GM21723 (cell line): ENCODE results near the gene SSTR5.

Experiments
- ATAC-seq: cut with Tn5 transposase; IDR thresholded peaks from one replicate; pipeline ENCODE4 v1.9.1; 2021; ENCODE audit warnings: mild to moderate bottlenecking, moderate library complexity; ENCODE audit not compliant: unreplicated experiment

Gene SSTR5

DNA sequence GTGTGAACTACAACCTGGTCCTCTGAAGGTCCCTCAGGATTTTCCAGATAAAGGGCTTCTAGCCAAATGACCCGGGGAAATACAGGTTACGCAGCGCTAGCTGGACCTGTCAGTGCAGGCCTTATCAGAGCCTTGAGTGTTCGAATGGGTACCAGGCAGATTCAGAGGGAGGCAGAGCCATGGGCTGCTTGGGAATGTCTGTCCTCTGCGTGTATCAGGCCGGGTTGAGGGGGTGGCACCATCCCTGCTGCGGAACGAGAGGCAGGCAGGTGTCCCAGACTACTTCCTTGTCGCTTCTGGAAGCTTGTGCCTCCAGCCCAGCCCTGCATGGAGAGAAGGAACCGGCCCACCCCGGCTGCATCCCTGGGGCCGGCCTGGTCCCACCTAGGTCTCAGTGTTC is 33.6 kb upstream of the SSTR5 start:
- ATAC-seq = no peak

- no peak for ATAC-seq
Observed at GRCh38 chr16:1039762-1040161, 32.8 kb upstream of the SSTR5 start.

GRCh38 chr16:1040346-1040745 is 32.2 kb upstream of the SSTR5 start:
- no peak for ATAC-seq

- ATAC-seq = no peak
Observed at GRCh38 chr16:1042049-1042744, 30.4 kb upstream of the SSTR5 start.

- ATAC-seq = no peak
Observed at GRCh38 chr16:1042866-1043265, 29.7 kb upstream of the SSTR5 start.

DNA sequence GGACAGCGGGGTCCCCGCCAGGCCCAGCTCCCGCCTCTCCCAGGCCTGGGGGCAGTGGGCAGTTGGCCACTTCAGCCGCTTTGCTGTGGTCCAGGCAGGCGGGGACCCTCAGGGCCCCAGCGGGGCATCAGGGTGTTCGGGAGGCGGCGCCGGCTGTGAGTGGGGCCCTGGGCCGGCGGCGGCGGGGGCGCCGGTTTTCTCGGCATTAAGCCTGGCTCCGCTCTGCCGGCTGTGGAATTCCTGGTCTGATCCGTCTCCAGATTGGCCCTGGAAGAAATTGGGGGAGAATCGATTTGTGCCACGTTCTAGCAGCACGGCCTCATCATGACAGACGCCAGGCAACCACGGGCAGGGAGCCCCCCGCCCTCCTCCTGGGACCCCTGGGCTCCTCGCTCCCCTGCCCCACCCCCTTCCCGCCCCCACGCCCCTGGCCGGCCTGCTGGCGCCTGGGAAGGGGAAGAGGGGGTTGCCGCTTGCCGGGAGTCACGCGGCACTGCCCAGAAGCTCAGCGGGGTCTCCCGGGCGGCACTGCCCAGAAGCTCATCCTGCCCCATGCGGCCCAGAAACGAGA is 28.6 kb upstream of the SSTR5 start:
- ATAC-seq = no peak

DNA sequence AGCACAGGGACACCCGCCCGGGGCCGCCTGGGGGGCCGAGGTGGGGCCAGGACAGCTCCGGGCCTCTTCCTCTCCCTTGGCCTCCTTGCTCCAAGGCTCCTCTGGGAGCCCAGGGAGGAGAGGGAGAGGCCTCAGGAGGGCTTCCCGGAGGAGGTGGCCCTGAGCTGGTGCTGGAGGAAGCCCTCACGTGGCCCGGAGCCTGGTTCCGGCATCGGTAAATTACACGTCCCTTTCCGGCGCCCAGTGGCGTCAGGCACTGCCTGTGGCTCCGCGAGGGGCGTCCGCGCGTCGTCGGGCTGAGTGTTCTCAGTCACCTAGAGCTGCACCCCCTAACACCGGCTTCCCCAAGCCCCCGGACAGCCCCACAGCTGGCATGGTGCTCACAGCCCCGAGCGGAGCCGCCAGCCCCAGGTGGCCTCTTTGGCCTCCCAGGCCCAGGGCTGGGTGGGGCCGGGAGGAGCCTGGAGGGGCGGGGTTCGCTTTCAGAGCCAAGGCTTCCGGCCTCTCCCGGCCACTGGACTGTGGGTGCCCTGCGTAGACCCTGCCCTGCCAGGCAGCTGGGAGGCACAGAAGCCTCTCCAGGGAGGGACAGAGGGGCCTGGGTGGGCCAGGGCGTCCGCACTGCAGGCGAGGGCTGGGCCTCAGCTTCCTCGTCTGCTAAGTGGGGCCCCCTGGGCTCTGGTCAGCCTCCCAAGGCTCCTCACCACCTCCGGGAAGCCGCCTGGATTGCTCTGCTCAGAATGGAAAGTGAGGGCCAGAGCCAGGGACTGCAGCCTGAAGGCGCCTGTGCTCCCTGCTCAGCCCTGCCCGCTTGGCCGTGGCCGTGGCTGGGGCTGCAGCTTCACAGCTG is 27.9 kb upstream of the SSTR5 start:
- no peak for ATAC-seq

DNA sequence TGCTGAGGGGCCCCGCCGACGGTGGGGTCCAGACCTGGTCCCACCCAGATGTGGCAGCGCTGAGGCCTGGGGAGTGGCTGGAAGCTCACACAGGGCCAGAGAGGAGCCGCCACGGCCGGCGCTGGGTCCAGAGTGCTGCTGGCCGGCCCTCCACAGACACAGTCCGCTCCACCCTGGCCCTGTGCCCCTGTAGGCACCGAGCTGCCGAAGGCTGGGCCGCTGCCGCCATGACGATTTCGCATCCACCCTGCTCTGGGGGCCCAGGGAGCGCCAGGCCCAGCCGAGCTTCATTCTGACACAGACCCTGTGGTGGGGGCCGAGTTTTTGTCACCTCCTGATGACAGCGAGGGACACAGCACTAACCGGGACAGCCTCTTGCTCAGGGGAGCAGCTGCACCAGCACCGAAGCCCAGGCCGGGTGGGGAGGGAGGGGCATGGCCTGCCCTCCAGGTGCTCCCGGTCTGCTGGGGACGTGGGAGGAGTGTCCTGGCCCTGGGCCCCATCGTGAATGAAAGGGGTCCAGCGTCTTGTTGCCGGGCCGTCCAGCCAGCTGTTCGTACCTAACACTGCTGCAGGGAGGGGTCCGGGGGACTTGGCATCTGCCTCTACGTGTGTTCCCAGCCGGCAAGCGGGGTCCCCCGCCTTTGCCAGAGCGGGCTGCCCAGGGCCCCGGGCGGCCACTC is 27.1 kb upstream of the SSTR5 start:
- ATAC-seq = no peak

DNA sequence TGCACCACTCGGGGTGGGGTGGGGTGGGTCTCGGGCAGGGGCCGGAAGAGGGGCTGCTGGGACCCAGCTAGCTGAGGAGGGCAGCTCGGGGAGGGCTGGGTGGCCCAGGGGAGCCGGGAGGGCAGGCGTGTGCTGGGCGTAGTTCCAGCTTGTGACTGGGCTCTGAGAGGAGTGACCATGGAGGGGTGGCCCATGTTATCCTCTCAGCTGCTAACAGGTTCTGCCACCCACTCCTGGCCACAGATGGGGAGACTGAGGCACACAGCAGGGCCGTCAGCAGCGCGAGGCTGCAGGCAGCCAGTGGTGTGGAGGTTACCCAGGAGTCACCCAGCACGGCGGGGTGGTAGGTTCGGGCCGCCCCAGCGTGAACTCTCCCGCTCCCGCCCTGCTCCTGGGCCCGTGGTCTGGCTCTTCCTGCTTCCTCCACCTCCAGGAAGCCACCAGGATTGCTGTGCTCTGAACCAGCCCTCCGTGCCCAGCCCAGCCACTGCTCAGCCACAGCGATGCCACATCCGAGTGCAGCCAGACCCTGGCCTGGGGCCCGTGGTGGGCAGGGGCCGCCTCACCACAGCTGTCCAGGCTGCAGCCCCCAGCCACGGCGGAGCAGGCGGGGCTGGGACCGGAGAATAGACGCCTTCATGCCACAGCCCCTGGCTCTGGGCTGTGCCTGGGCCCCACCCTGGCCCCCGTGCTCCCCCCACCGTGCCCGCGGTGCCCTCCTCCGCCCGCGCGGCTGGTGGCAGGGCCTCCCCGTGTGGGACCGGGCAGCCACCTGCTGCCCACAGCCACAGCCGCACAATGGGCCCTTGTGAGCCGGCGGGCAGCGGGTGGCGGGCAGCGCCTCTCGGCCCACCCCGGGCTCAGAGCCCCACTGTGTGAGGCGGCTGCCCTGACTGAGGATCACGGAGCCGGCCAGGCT is 26.3 kb upstream of the SSTR5 start:
- ATAC-seq = no peak

DNA sequence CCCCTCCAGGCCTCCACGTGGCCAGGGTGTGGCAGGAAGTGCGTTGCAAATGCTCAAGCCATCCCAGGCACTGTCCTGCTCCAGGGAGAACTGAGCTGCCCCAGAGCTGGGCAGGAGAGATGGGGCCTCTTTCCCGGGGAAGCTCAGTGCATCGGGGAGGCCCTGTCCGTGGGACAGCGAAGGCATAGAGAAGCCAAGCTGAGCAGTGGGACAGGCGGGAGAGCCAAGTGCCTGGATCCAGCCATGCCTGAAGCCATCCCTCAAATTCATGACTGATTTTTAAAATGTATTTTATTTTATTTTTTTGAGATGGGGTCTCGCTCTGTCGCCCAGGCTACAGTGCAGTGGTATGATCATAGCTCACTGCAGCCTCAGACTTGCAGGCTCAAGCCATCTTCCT is 25.4 kb upstream of the SSTR5 start:
- ATAC-seq = no peak

DNA sequence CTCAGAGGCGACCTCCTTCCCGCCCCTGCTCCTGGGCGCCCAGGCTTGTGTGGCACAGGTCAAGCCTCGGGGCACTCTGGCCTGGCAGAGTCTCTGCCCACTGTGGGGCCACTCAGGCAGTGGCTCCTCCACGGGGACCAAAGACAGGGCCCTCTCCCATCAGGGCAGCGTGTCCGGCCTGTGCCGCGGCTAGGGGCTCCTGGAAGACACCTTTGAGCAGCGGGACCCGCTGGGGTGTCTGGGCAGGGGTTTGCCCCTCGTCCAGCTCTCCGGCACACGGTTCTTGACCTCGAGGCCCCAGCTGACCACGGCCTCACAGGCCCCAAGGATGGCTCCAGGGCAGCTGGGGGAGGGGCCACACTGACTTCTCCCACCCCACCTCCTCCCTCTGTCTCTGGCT is 24.7 kb upstream of the SSTR5 start:
- no peak for ATAC-seq

DNA sequence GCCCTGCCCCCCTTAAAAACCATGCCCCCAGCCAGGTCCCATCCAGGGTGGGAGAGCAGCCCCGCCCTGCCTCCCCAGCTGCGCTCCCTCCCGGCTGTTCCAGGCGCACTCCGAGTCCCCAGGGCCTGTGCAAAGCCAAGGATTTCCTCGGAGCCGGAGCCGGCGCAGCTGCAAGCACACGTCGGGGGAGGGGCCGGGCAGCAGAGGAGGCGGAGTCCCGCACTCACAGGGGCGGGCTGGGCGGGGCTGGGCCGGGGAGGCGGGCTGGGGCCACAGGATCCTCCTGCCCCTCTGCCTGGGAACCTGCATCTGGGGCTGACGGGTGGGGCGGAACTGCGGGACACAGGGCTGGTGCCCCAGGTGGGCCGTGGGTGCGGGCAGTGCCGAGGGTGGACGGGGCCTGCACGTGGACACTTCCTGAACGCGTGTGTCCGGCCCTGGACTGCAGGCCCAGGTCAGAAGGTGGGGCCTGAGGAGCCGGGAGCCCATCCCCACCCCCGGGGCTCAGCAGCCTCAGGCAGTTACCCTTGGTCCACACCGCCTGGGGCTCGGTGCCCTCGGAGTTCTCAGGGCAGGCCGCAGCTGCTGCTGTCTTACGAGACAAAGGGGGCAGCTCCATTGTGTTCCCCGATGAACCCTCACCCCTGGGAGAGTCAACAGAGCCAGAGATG is 24.0 kb upstream of the SSTR5 start:
- no peak for ATAC-seq

- ATAC-seq = no peak
Observed at GRCh38 chr16:1049113-1049975, 23.2 kb upstream of the SSTR5 start.

DNA sequence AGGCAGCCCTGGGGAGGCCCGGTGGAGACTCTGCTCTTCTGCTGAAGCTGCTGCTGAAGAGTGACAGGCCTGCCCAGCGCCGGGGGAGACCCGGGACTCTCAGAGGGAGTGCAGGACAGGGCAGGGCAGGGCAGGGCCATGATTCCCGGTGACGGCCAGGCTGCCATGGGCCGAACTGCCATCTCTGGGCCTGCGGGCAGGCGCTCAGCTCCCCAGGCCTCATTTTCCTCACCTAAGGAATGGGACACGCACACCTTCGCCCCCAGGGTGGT is 22.6 kb upstream of the SSTR5 start:
- ATAC-seq = no peak

GRCh38 chr16:1050516-1050915 is 22.0 kb upstream of the SSTR5 start:
- no peak for ATAC-seq

- ATAC-seq = no peak
Observed at GRCh38 chr16:1050921-1051320, 21.6 kb upstream of the SSTR5 start.

GRCh38 chr16:1051446-1051845 is 21.1 kb upstream of the SSTR5 start:
- ATAC-seq = no peak

GRCh38 chr16:1052721-1053120 is 19.8 kb upstream of the SSTR5 start:
- ATAC-seq = no peak

DNA sequence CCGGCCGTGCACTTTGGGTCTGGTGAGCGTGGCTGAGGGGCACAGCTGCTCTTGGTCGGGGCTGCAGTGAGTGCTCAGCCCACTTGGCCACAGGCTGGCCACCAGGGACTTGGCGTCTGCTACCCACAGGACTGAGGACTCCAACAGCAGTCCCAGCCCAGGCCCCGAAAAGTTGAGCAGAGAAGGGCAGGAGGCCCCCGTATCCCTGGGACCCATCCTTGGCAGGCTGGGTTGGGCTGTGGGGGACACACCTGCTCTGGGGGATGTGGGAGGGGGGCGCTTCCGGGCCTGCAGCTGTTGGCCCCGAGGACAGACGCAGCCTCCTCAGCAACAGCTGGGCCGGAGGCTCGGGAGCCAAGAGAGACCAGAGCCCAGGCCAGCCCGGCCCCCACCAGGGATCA is 19.4 kb upstream of the SSTR5 start:
- ATAC-seq = no peak
